Neural progenitor cell (in vitro differentiated cells): ENCODE results near the gene SULT1A2. TPM values are rescaled to one million over a fixed set of nuclear protein-coding genes. Genes with fewer than 3 reads are reported as not detected.

Source experiments
- DNase-seq: peaks from one replicate; pipeline ENCODE4 v3.0.0-alpha.2; 2016; ENCODE audit warnings: low spot score
- H2AFZ ChIP-seq: fragments of 200-600 bp; sonication (generic); replicated peaks from 2 replicates; pipeline ENCODE4 v1.6.1; 2016; ENCODE audit warnings: antibody characterized with exemption
- H3F3A ChIP-seq: fragments of 200-600 bp; sonication (generic); 2 replicates; pipeline ENCODE4 v1.6.1; 2016; ENCODE audit warnings: antibody characterized with exemption, low read depth
- H3K27ac ChIP-seq: fragments of 200-600 bp; sonication (generic); 2 replicates; pipeline ENCODE4 v1.5.1; 2016; ENCODE audit warnings: mild to moderate bottlenecking
- H3K27me3 ChIP-seq: fragments of 200-600 bp; sonication (generic); 2 replicates; pipeline ENCODE4 v1.6.1; 2016; ENCODE audit warnings: mild to moderate bottlenecking, moderate library complexity
- H3K36me3 ChIP-seq: fragments of 200-600 bp; sonication (generic); 2 replicates; pipeline ENCODE4 v1.5.1; 2016
- H3K4me1 ChIP-seq: fragments of 200-600 bp; sonication (generic); 2 replicates; pipeline ENCODE4 v1.6.1; 2016; ENCODE audit warnings: mixed run types
- H3K4me2 ChIP-seq: fragments of 200-600 bp; sonication (generic); 2 replicates; pipeline ENCODE4 v1.6.1; 2016
- H3K4me3 ChIP-seq: fragments of 200-600 bp; sonication (generic); 2 replicates; pipeline ENCODE4 v1.5.1; 2016
- H3K79me2 ChIP-seq: fragments of 200-600 bp; sonication (generic); 2 replicates; pipeline ENCODE4 v1.6.1; 2016; ENCODE audit warnings: low read depth
- H3K9ac ChIP-seq: fragments of 200-600 bp; sonication (generic); 2 replicates; pipeline ENCODE4 v1.6.1; 2016
- H3K9me3 ChIP-seq: fragments of 200-600 bp; sonication (generic); 2 replicates; pipeline ENCODE4 v1.5.1; 2016; ENCODE audit warnings: low read depth
- H4K20me1 ChIP-seq: fragments of 200-600 bp; sonication (generic); 2 replicates; pipeline ENCODE4 v1.6.1; 2016; ENCODE audit warnings: low read depth
- H3K27ac Mint-ChIP-seq: 3 replicates; pipeline ENCODE4 v1.8.0; 2021; ENCODE audit warnings: mixed read lengths
- H3K27me3 Mint-ChIP-seq: 2 replicates; pipeline ENCODE4 v1.8.0; 2022; ENCODE audit warnings: low read depth, mild to moderate bottlenecking, inconsistent platforms, moderate library complexity, mixed read lengths; ENCODE audit not compliant: insufficient read depth
- H3K36me3 Mint-ChIP-seq: 3 replicates; pipeline ENCODE4 v1.8.0; 2021; ENCODE audit warnings: mixed read lengths
- H3K4me1 Mint-ChIP-seq: 3 replicates; pipeline ENCODE4 v1.8.0; 2021; ENCODE audit warnings: mixed read lengths
- H3K4me3 Mint-ChIP-seq: 3 replicates; pipeline ENCODE4 v1.8.0; 2021; ENCODE audit warnings: mild to moderate bottlenecking, moderate library complexity, mixed read lengths
- H3K9me3 Mint-ChIP-seq: 3 replicates; pipeline ENCODE4 v1.8.0; 2020; ENCODE audit warnings: mixed read lengths
- EZH2 ChIP-seq: fragments of 200-600 bp; sonication (generic); IDR thresholded peaks from 2 replicates; pipeline ENCODE4 v1.6.1; 2017; ENCODE audit warnings: antibody characterized with exemption, mild to moderate bottlenecking, moderate library complexity
- EZH2phosphoT487 ChIP-seq: fragments of 200-600 bp; sonication (generic); IDR thresholded peaks from 2 replicates; pipeline ENCODE4 v1.6.1; 2017; ENCODE audit warnings: antibody characterized with exemption
- total RNA-seq: library from RNA; depleted of rRNA; stranded (reverse); fragments of >200 nt; gene quantifications from 2 replicates; pipeline ENCODE4 v1.2.3, GENCODE V29; 2015; ENCODE audit warnings: low replicate concordance
- TF ChIP-seq, protein P1 (sequence below): fragments of 200-600 bp; sonication (generic); IDR thresholded peaks from 2 replicates; pipeline ENCODE4 v1.5.1; 2017; ENCODE audit warnings: antibody characterized with exemption, mild to moderate bottlenecking

SULT1A2 gene
- total RNA-seq, 1 donor from 2014 or later, result not detected

DNA sequence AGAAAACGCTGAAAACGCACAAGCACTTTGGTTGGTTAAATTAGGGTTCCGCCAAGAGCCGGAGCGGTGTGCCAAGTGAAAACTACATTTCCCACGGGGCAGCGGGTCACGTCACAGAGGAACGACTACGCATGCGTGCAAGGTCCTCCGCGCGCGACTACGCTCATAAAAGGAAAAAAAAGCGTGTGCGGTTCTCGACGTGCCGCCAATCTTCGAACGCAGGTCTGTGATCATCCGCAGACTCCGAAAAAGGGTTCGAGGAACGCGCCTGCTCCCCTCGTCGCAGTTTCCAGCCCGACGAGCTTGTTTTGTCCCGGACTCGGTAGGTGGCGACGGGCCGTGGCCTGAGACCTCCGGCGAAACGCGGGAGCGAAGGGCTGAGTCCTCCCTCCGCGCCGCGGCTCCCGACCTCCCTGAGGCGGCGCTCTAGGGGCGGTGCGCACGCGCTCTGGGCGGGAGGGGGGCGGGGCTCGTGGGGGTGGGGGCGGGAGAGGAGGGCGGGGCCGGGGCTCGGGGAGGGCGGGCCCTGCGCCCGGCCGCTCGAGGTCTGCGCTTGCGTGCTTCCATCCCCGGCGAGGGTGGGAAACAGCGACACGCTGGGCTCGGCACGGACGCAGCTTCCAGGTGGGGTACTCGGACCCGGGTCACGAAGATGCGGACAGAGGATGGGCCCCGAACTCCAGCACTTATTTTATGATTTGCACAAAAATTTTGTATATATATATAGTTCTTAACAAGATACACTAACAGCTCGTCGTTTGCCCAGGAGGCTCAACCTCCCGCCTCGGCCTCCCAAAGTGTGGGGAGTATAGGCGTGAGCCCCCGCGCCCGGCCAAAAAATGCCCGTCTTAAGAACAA lies 42.8 kb downstream of the SULT1A2 start, which contains the start of gene SGF29:
SGF29 (plus strand) TSS at position 145 of the 858 bp plus-strand sequence. CDS start 27,150 bp downstream, outside the sequence.
- Mint-ChIP-seq H3K27ac (peak within 1 kb of the TSS; percentile 86), H3K4me1 (peaks cover 10% of the 10 kb centered on the region), H3K9me3 (no peaks in the 10 kb centered on the region), H3K27me3 (peaks cover 11% of the 10 kb centered on the region), H3K36me3 (peaks cover 12% of the 10 kb centered on the region), H3K4me3 (peak within 1 kb of the TSS; percentile 88)
- Histone ChIP-seq H3K4me2 (peak within 1 kb of the TSS; percentile 78), H3K27me3 (no peaks in the 10 kb centered on the region), H3K36me3 (no peaks in the 10 kb centered on the region), H3K79me2 (peaks cover 15% of the 10 kb centered on the region), H3K9ac (peak within 1 kb of the TSS; percentile 39), H3K4me3 (peak within 1 kb of the TSS; percentile 68), H3K4me1 (peaks cover 3% of the 10 kb centered on the region), H3F3A (peaks cover 3% of the 10 kb centered on the region), H3K9me3 (no peaks in the 10 kb centered on the region), H3K27ac (peak within 1 kb of the TSS; percentile 88), H2AFZ (peak within 1 kb of the TSS; percentile 83), H4K20me1 (no peaks in the 10 kb centered on the region)
- DNase-seq, result peak; percentile 97
- TF ChIP-seq, protein P1, sequence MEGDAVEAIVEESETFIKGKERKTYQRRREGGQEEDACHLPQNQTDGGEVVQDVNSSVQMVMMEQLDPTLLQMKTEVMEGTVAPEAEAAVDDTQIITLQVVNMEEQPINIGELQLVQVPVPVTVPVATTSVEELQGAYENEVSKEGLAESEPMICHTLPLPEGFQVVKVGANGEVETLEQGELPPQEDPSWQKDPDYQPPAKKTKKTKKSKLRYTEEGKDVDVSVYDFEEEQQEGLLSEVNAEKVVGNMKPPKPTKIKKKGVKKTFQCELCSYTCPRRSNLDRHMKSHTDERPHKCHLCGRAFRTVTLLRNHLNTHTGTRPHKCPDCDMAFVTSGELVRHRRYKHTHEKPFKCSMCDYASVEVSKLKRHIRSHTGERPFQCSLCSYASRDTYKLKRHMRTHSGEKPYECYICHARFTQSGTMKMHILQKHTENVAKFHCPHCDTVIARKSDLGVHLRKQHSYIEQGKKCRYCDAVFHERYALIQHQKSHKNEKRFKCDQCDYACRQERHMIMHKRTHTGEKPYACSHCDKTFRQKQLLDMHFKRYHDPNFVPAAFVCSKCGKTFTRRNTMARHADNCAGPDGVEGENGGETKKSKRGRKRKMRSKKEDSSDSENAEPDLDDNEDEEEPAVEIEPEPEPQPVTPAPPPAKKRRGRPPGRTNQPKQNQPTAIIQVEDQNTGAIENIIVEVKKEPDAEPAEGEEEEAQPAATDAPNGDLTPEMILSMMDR, result peak; percentile 49
- no peak for TF ChIP-seq EZH2phosphoT487

DNA sequence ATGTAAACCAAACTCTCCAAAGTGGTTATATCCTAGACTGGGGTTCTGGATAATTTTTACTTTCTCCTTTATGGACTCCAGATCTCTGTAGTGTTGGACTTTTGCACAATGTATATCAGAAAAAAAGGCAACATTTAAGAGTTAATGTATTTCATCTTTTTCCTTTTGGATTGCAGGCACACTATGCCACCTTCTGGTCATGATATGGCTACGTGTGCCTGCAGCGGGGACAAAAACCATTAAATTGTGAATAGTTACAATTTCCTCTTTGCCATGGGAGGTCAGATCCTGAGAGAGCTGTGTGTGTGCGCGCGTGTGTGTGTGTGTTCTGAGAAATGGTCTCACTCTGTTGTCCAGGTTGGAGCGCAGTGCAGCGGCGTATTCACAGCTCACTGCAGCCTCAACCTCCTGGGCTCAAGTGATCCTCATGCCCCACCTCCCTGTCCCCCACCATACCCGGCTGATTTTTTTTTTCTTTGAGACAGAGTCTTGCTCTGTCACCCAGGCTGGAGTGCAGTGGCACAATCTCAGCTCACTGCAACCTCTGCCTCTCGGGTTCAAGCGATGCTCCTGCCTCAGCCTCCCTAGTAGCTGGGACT lies 47.5 kb downstream of the SULT1A2 start:
- Histone ChIP-seq H3K4me1 (peaks cover under 1% of the 10 kb centered on the region), H4K20me1 (no peaks in the 10 kb centered on the region), H3K79me2 (peaks cover under 1% of the 10 kb centered on the region), H2AFZ (no peak overlapping the region), H3K27ac (no peak overlapping the region), H3K36me3 (no peaks in the 10 kb centered on the region), H3K9me3 (no peaks in the 10 kb centered on the region), H3K4me2 (no peak overlapping the region), H3K9ac (no peak overlapping the region), H3F3A (peaks cover 3% of the 10 kb centered on the region), H3K27me3 (no peaks in the 10 kb centered on the region), H3K4me3 (no peak overlapping the region)
- Mint-ChIP-seq H3K4me3 (no peak overlapping the region), H3K9me3 (no peaks in the 10 kb centered on the region), H3K36me3 (no peaks in the 10 kb centered on the region), H3K27me3 (peaks cover 11% of the 10 kb centered on the region), H3K4me1 (peaks cover 12% of the 10 kb centered on the region), H3K27ac (peak overlapping the region; percentile 4)
- TF ChIP-seq EZH2phosphoT487 (no peak), EZH2 (no peak)
- TF ChIP-seq, protein P1, result peak; percentile 40
- DNase-seq, result no peak

GRCh38 chr16:28548306-28548802 lies 48.5 kb downstream of the SULT1A2 start:
- Histone ChIP-seq H3K27ac (no peak overlapping the region), H3K4me1 (no peaks in the 10 kb centered on the region), H3K36me3 (no peaks in the 10 kb centered on the region), H3K9me3 (no peaks in the 10 kb centered on the region), H3K9ac (no peak overlapping the region), H2AFZ (no peak overlapping the region), H3K79me2 (no peaks in the 10 kb centered on the region), H3F3A (no peaks in the 10 kb centered on the region), H3K4me2 (no peak overlapping the region), H3K27me3 (no peaks in the 10 kb centered on the region), H3K4me3 (no peak overlapping the region), H4K20me1 (no peaks in the 10 kb centered on the region)
- DNase-seq, result no peak
- H3K4me1 Mint-ChIP-seq, result peaks cover 12% of the 10 kb centered on the region
- H3K36me3 Mint-ChIP-seq, result no peaks in the 10 kb centered on the region
- H3K9me3 Mint-ChIP-seq, result no peaks in the 10 kb centered on the region
- H3K4me3 Mint-ChIP-seq, result no peak overlapping the region
- H3K27ac Mint-ChIP-seq, result no peak overlapping the region
- H3K27me3 Mint-ChIP-seq, result peaks cover 11% of the 10 kb centered on the region
- TF ChIP-seq EZH2 (no peak), EZH2phosphoT487 (no peak)
- TF ChIP-seq, protein P1, result no peak
